IMR-90 (cell line): Measurements from ENCODE around the gene UBE2E2.

Source experiments
- MXI1 ChIP-seq: IDR thresholded peaks from 2 replicates; pipeline ENCODE4 v1.6.1; 2012; ENCODE audit warnings: low read depth, mild to moderate bottlenecking, low read length, moderate library complexity, borderline replicate concordance
- RAD21 ChIP-seq: IDR thresholded peaks from 2 replicates; pipeline ENCODE4 v1.6.1; 2012; ENCODE audit warnings: low read length, improper control_type of control experiment
- SMC3 ChIP-seq: fragments of 150-350 bp; IDR thresholded peaks from 2 replicates; pipeline ENCODE4 v1.6.1; 2016; ENCODE audit warnings: low read depth, mild to moderate bottlenecking, antibody characterized with exemption, low read length, moderate library complexity
- USF2 ChIP-seq: fragments of 150-350 bp; IDR thresholded peaks from 2 replicates; pipeline ENCODE4 v1.6.1; 2017; ENCODE audit warnings: mild to moderate bottlenecking, antibody characterized with exemption, low read length, low read depth
- TF ChIP-seq, protein P1 (sequence below): conservative IDR thresholded peaks from 2 replicates; pipeline ENCODE4 v1.5.1; 2012; ENCODE audit warnings: mild to moderate bottlenecking, low read depth, low read length, improper control_type of control experiment

GRCh38 chr3:23448998-23449537 is 245.9 kb downstream of the UBE2E2 start:
- TF ChIP-seq, protein P1, sequence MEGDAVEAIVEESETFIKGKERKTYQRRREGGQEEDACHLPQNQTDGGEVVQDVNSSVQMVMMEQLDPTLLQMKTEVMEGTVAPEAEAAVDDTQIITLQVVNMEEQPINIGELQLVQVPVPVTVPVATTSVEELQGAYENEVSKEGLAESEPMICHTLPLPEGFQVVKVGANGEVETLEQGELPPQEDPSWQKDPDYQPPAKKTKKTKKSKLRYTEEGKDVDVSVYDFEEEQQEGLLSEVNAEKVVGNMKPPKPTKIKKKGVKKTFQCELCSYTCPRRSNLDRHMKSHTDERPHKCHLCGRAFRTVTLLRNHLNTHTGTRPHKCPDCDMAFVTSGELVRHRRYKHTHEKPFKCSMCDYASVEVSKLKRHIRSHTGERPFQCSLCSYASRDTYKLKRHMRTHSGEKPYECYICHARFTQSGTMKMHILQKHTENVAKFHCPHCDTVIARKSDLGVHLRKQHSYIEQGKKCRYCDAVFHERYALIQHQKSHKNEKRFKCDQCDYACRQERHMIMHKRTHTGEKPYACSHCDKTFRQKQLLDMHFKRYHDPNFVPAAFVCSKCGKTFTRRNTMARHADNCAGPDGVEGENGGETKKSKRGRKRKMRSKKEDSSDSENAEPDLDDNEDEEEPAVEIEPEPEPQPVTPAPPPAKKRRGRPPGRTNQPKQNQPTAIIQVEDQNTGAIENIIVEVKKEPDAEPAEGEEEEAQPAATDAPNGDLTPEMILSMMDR = no peak
- no peak for TF ChIP-seq MXI1
- no peak for TF ChIP-seq SMC3
- no peak for TF ChIP-seq RAD21
- no peak for TF ChIP-seq USF2
